VCaP (cell line): ENCODE results near the gene TMBIM4.

Experiments used
- H3K27ac ChIP-seq: fragments of 450-650 bp; 2 replicates; pipeline ENCODE4 v1.5.1; 2017
- TF ChIP-seq, protein P1 (sequence below): fragments of 450-650 bp; conservative IDR thresholded peaks from 2 replicates; pipeline ENCODE4 v1.5.1; 2017; ENCODE audit warnings: mild to moderate bottlenecking, moderate library complexity

Gene TMBIM4

DNA sequence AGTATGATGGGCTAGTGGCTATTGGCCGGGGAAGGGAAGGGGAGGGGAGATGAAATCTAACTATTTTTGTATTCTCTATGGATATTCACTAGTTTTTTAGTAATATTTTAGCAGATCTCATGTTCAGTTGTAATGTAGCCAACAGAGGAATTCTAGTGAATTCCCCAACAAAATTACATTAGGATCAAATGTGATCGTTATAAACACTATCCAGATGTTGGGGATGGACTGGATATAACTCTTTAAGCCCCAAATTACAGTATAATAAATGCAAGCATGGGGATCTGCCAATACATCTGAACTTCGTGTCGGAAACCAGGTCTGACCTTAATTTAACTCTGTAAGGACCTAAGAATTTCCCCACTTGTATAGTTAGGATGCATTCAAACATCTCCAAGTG is 60.7 kb downstream of the TMBIM4 start:
- TF ChIP-seq, protein P1, sequence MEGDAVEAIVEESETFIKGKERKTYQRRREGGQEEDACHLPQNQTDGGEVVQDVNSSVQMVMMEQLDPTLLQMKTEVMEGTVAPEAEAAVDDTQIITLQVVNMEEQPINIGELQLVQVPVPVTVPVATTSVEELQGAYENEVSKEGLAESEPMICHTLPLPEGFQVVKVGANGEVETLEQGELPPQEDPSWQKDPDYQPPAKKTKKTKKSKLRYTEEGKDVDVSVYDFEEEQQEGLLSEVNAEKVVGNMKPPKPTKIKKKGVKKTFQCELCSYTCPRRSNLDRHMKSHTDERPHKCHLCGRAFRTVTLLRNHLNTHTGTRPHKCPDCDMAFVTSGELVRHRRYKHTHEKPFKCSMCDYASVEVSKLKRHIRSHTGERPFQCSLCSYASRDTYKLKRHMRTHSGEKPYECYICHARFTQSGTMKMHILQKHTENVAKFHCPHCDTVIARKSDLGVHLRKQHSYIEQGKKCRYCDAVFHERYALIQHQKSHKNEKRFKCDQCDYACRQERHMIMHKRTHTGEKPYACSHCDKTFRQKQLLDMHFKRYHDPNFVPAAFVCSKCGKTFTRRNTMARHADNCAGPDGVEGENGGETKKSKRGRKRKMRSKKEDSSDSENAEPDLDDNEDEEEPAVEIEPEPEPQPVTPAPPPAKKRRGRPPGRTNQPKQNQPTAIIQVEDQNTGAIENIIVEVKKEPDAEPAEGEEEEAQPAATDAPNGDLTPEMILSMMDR, result no peak
- H3K27ac ChIP-seq, result no peak overlapping the region

DNA sequence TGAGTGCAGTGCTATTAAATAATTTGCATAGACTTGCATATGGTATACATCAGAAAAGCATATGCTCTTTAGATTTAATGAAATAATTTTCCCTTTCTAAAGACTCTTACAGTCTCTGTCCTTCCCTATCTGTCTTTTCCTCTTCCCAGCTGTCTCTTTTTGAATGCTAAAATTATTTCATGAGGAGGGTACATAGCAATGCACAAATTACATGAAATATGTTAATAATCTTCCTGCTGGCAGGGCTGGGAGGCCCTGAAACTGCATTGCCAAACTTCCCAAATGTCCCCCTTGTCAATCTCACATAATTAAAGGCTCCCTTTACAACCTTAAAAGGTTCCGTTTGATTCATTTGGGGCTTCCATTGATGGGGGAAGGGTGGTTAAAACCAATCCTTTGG is 61.4 kb downstream of the TMBIM4 start:
- no peak overlapping the region for H3K27ac ChIP-seq
- TF ChIP-seq, protein P1, result no peak

DNA sequence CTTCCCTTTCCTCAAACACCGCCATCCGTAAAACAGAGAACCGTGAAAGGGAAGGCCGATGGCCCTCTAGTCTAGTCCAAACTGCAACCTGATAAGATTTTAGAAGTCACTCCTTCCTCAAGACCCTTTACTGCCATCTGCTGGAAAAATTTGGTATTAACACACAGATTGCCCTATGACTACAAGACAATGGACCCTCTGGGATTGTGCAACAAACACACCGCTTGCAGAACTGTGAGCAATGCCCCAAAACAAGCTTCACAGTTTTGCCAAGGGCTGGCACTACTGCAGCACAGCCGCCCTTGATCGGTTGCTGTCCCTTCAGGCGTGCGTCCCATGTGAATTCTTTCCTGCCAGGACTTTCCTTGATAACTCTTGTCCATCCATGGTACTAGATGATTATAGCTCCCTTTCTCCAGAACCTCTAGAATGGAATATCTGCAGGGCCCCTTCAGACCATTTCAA is 62.3 kb downstream of the TMBIM4 start:
- no peak overlapping the region for H3K27ac ChIP-seq
- TF ChIP-seq, protein P1, result peak; percentile 92

DNA sequence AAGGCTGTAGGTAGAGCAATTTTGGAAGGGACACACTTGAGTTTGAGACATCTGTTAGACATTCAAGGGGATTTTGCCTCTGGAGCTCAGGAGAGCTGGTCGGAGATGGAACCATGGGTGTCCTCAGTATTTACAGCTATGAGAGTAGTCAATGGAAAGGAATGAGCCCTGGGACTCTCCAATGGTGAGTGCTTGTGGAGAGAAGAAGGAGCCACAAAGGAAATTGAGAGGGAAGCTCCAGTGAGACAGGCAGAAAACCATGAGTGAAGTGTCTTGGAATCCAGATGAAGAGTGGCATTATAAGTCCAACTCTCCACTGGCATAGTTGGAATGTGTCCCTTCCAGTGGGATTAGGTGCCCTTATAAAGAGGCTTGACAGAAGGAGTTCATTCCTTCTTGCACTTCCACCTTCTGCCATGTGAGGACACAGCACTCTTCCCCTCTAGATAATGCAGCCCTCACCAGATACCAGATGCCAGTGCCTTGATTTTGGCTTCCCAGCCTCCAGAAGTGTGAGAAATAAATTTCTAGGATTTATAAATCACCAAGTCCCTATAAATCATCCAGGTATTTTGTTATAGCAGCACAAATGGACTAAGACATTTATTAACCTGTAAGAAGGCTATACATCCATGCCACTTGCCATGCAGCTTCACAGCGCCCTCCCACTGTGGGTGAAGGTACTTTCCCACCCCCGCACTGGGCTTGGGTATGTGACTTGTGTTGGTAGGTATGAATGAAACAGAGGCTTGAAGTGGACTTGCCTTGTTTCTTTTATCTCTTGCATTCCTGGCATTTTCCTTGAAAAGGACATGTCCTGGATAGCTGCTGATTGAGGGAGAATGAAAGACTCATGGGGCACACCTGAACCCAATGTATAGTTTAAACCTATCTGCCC is 66.5 kb downstream of the TMBIM4 start:
- no peak overlapping the region for H3K27ac ChIP-seq
- TF ChIP-seq, protein P1, result no peak

DNA sequence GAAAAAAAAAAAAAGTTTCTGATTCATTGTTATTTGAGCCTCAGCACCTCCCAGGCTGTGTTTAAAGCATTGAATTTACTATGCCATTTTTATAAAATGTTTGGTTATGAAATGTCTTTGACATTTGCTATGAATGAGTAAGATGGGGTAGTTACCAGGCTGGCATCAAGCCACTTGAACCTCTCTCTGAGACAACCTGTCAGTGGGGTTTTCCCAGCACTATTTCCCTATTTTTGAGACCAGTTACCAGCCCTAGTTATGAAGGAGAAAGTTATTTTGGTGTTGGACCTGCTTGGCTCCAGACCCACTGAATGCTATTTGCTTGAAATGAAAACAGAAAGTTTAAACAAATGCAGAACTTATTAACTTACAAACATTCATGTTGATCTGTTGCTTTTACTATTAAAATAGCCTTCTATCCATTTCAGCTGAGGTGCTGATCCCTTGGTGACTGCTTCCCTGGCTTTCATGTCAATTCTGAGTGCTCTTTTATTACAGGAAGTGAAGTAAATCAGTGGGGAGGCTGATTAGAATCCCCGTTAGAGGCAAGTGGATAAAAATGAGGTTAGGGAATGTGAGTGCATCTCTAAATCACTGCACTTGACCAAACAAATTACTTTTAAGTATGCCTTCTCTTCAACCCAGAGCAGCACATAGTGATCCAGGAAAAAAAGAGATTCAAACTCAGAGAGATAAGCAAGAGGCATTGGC is 77.1 kb downstream of the TMBIM4 start:
- H3K27ac ChIP-seq, result no peak overlapping the region
- TF ChIP-seq, protein P1, result no peak

DNA sequence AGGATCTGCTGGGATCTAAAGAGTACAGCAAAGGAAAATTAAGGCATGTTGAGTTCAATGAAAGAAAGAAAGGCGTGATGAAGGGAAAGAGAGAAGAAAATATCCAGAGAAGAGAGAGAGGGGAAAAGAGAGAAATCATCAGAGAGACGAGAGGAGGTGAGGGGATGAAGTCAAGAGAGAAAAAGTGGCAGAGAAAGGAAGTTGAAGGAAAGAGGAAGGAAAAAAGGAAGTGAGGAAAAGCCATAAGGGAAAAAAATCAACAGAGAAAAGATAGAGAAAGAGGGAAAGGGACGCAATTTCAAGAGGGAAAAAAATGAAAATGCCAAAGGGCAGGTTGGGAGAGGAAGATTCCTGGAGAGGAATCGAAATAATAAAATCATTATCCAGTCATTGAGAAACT is 79.6 kb downstream of the TMBIM4 start:
- no peak overlapping the region for H3K27ac ChIP-seq
- TF ChIP-seq, protein P1, result no peak

DNA sequence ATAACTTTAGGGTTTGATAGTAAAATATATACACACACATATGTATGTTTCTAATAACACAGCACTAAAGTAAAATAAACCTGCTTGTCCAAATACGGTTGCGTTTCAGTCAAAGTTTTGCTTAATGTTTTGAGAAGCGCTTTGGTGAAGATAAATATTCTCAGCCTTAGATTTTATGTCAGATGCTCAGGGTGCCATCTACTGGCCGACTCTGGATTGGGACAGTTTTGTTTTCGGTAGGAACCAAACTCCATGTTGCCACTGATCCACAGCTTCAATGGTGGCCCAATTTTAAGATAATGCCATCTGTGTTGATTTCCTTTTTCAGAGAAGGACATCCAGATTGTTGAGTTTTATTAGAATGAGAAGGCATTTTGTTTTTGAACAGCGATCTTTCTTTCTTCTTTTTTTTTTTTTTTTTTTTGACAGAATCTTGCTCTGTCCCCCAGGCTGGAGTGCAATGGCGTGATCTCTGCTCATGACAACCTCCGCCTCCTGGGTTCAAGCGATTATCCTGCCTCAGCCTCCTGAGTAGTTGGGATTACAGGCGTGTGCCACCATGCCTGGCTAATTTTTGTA is 82.3 kb downstream of the TMBIM4 start:
- TF ChIP-seq, protein P1, result peak; percentile 94
- no peak overlapping the region for H3K27ac ChIP-seq
